ENCODE results near the gene PPIH.
"Not testable (repeated sequence)": the region's sequence is repeated elsewhere in the genome, so short reads cannot be mapped to it uniquely, and the experiment has no call there.

DNA sequence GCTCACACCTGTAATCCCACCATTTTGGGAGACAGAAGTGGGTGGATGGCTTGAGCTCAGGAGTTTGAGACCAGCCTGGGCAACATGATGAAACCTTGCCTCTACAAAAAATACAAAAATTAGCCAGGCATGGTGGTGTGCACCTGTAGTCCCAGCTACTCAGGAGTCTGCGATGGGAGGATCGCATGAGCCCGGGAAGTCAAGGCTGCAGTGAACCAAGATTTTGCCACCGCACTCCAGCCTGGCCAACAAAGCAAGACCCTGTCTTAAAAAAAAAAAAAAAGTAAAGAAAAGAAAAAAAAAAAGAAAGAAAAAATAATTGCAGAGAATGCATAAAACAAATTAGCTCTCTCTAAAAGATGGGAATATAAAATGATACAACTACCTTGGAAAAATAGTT is 67.6 kb downstream of the PPIH start:
- TF ChIP-seq, protein P1, sequence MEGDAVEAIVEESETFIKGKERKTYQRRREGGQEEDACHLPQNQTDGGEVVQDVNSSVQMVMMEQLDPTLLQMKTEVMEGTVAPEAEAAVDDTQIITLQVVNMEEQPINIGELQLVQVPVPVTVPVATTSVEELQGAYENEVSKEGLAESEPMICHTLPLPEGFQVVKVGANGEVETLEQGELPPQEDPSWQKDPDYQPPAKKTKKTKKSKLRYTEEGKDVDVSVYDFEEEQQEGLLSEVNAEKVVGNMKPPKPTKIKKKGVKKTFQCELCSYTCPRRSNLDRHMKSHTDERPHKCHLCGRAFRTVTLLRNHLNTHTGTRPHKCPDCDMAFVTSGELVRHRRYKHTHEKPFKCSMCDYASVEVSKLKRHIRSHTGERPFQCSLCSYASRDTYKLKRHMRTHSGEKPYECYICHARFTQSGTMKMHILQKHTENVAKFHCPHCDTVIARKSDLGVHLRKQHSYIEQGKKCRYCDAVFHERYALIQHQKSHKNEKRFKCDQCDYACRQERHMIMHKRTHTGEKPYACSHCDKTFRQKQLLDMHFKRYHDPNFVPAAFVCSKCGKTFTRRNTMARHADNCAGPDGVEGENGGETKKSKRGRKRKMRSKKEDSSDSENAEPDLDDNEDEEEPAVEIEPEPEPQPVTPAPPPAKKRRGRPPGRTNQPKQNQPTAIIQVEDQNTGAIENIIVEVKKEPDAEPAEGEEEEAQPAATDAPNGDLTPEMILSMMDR (IDR thresholded peaks at IDR 0.05): not testable (repeated sequence)
- not testable (repeated sequence) for TF ChIP-seq POLR2A (IDR thresholded peaks at IDR 0.05)
